GM15510 (cell line): Measurements from ENCODE around the gene MAPK7.
A peak's percentile ranks its signal among the peaks of the same experiment; 100 is the strongest.

Source experiments
- POLR2A ChIP-seq: IDR thresholded peaks from 3 replicates; pipeline ENCODE4 v1.6.1; 2011; ENCODE audit warnings: borderline replicate concordance; ENCODE audit not compliant: insufficient read length; ENCODE audit errors: extremely low read depth

The MAPK7 gene

GRCh38 chr17:19376811-19377210 is 1.5 kb upstream of the MAPK7 start:
- no peak for TF ChIP-seq POLR2A

- peak; percentile 75 for TF ChIP-seq POLR2A
Observed at GRCh38 chr17:19377602-19378415, 489 bp upstream of the MAPK7 start.

GRCh38 chr17:19379361-19380065 is 1.2 kb downstream of the MAPK7 start:
- TF ChIP-seq POLR2A, result no peak

- no peak for TF ChIP-seq POLR2A
Observed at GRCh38 chr17:19380481-19381301, 2.4 kb downstream of the MAPK7 start.

GRCh38 chr17:19381361-19381740 is 3.1 kb downstream of the MAPK7 start:
- no peak for TF ChIP-seq POLR2A

- no peak for TF ChIP-seq POLR2A
Observed at GRCh38 chr17:19381741-19382444, 3.6 kb downstream of the MAPK7 start.

GRCh38 chr17:19382531-19383444 is 4.5 kb downstream of the MAPK7 start:
- no peak for TF ChIP-seq POLR2A

GRCh38 chr17:19383681-19384470 is 5.6 kb downstream of the MAPK7 start:
- TF ChIP-seq POLR2A, result no peak

GRCh38 chr17:19384723-19385391 is 6.6 kb downstream of the MAPK7 start:
- TF ChIP-seq POLR2A, result no peak

GRCh38 chr17:19385521-19385983 is 7.3 kb downstream of the MAPK7 start:
- TF ChIP-seq POLR2A, result no peak

GRCh38 chr17:19386051-19386929 is 8.0 kb downstream of the MAPK7 start:
- TF ChIP-seq POLR2A, result no peak
